PC-9 (cell line): ENCODE results near the gene GLRX3. TPM values are rescaled to one million over a fixed set of nuclear protein-coding genes. Genes with fewer than 3 reads are reported as not detected.
"Not testable (repeated sequence)": the region's sequence is repeated elsewhere in the genome, so short reads cannot be mapped to it uniquely, and the experiment has no call there.

Experiments
- BruUV-seq: library from RNA; stranded (reverse); fragments of 400-500 nt; replicated peaks from 2 replicates; lab custom pipeline; 2021; lab: Mats Ljungman, UMichigan
- CTCF ChIA-PET: fragments of 300-600 bp; sonication (Branson Sonifier 250); formaldehyde crosslinking; loops from one replicate; lab custom pipeline; 2022; ENCODE audit warnings: antibody characterized with exemption; lab: Charles Lee
- POLR2A ChIA-PET: fragments of 300-600 bp; sonication (Branson Sonifier 250); formaldehyde crosslinking; loops from one replicate; lab custom pipeline; 2022; ENCODE audit warnings: antibody characterized with exemption; ENCODE audit not compliant: unreplicated experiment; lab: Charles Lee
- DNase-seq, 2 experiments: peaks; one replicate each; pipeline versions ENCODE4 v3.0.0 to v3.0.0-alpha.2; 2015 to 2022; ENCODE audit warnings: mixed read lengths in 1 of 2
- H2AFZ ChIP-seq: fragments of 200-600 bp; sonication (generic); 2 replicates; pipeline ENCODE4 v1.8.1; 2017; ENCODE audit warnings: antibody characterized with exemption
- H3F3A ChIP-seq: fragments of 200-600 bp; sonication (generic); 2 replicates; pipeline ENCODE4 v1.8.1; 2017; ENCODE audit warnings: antibody characterized with exemption, mild to moderate bottlenecking, low read depth; ENCODE audit not compliant: insufficient read depth
- H3K27ac ChIP-seq: fragments of 200-600 bp; sonication (generic); 2 replicates; pipeline ENCODE4 v1.6.1; 2016; ENCODE audit warnings: mixed run types
- H3K27me3 ChIP-seq: fragments of 200-600 bp; sonication (generic); 2 replicates; pipeline ENCODE4 v1.6.1; 2016; ENCODE audit warnings: low read depth, mixed run types; ENCODE audit not compliant: insufficient read depth
- H3K36me3 ChIP-seq: fragments of 200-600 bp; sonication (generic); 2 replicates; pipeline ENCODE4 v1.6.1; 2016; ENCODE audit warnings: low read depth, mixed run types
- H3K4me1 ChIP-seq: fragments of 200-600 bp; sonication (generic); replicated peaks from 2 replicates; pipeline ENCODE4 v1.6.1; 2016; ENCODE audit warnings: mixed run types; ENCODE audit not compliant: insufficient read depth
- H3K4me2 ChIP-seq: fragments of 200-600 bp; sonication (generic); 2 replicates; pipeline ENCODE4 v1.6.1; 2017; ENCODE audit warnings: mixed run types
- H3K4me3 ChIP-seq: fragments of 200-600 bp; sonication (generic); 2 replicates; pipeline ENCODE4 v1.6.1; 2016; ENCODE audit warnings: mixed run types
- H3K79me2 ChIP-seq: fragments of 200-600 bp; sonication (generic); 2 replicates; pipeline ENCODE4 v1.6.1; 2017; ENCODE audit warnings: low read depth, mixed run types
- H3K9me2 ChIP-seq: fragments of 200-600 bp; sonication (generic); 2 replicates; pipeline ENCODE4 v1.8.1; 2017; ENCODE audit warnings: mild to moderate bottlenecking; ENCODE audit not compliant: insufficient read depth
- H3K9me3 ChIP-seq: fragments of 200-600 bp; sonication (generic); 2 replicates; pipeline ENCODE4 v1.8.1; 2016; ENCODE audit warnings: low read depth; ENCODE audit not compliant: insufficient read depth
- H4K20me1 ChIP-seq: fragments of 200-600 bp; sonication (generic); 2 replicates; pipeline ENCODE4 v1.8.1; 2017; ENCODE audit not compliant: insufficient read depth
- CTCF ChIP-seq: fragments of 200-600 bp; sonication (generic); conservative IDR thresholded peaks from 2 replicates; pipeline ENCODE4 v1.6.1; 2017; ENCODE audit warnings: mixed run types, antibody characterized with exemption, mild to moderate bottlenecking, moderate library complexity
- EZH2 ChIP-seq: fragments of 200-600 bp; sonication (generic); IDR thresholded peaks from 2 replicates; pipeline ENCODE4 v1.8.0; 2017; ENCODE audit warnings: antibody characterized with exemption, low read depth
- intact Hi-C: fragments of 100-400 bp; cut with micrococcal nuclease; formaldehyde crosslinking; loops from one replicate; pipeline ENCODE4 v1.10.0; 2022; ENCODE audit not compliant: unreplicated experiment
- total RNA-seq: library from RNA; stranded (reverse); gene quantifications from 2 replicates; pipeline ENCODE4 v1.2.3, GENCODE V29; 2021

Gene GLRX3
- total RNA-seq, 1 experiment from 2014 or later: 78.0 TPM

- no peaks in the 10 kb centered on the region for H3K4me1 ChIP-seq
- no peaks in the 10 kb centered on the region for H3F3A ChIP-seq
- no TSS peak for BruUV-seq
- no peaks in the 10 kb centered on the region for H4K20me1 ChIP-seq
- ChIA-PET CTCF (no interaction called here), POLR2A (interaction anchor here (0.7 kb wide), 1 partner anchor 33 kb away, joined by 4 read pairs; no protein-coding TSS in a partner anchor)
- H3K9me3 ChIP-seq: no peaks in the 10 kb centered on the region
- H3K27ac ChIP-seq: no peak overlapping the region
- H3K27me3 ChIP-seq: no peaks in the 10 kb centered on the region
- no peaks in the 10 kb centered on the region for H3K9me2 ChIP-seq
- intact Hi-C loops: no loop called here
- H3K4me2 ChIP-seq: no peak overlapping the region
- TF ChIP-seq CTCF (no peak), EZH2 (no peak)
- no peak overlapping the region for H2AFZ ChIP-seq
- no peak for DNase-seq
- H3K4me3 ChIP-seq: no peak overlapping the region
- H3K36me3 ChIP-seq: no peaks in the 10 kb centered on the region
- H3K79me2 ChIP-seq: no peaks in the 10 kb centered on the region
These were observed 30.5 kb upstream of the GLRX3 start for GRCh38 chr10:130105724-130106123.

GRCh38 chr10:130108146-130108545 lies 28.0 kb upstream of the GLRX3 start:
- H3K9me2 ChIP-seq, H3K27ac ChIP-seq, H4K20me1 ChIP-seq, DNase-seq, H3K79me2 ChIP-seq, H3K27me3 ChIP-seq, intact Hi-C loops, H3K4me2 ChIP-seq, BruUV-seq, H3K36me3 ChIP-seq, H3K4me1 ChIP-seq, H2AFZ ChIP-seq, H3F3A ChIP-seq, H3K4me3 ChIP-seq, H3K9me3 ChIP-seq: not testable (repeated sequence)
- POLR2A ChIA-PET: interaction anchor here (0.6 kb wide), 1 partner anchor 121 kb away, joined by 13 read pairs; no protein-coding TSS in a partner anchor
- CTCF ChIA-PET: interaction anchor here (0.7 kb wide), 1 partner anchor 11 kb away, joined by 3 read pairs; no protein-coding TSS in a partner anchor

- intact Hi-C loops: no loop called here
- no peak for DNase-seq
- TF ChIP-seq CTCF: no peak
- TF ChIP-seq EZH2: no peak
- no peak overlapping the region for H2AFZ ChIP-seq
- CTCF ChIA-PET: interaction anchor here (0.5 to 1.2 kb wide), 5 partner anchors 12 to 93 kb away, joined by 3 to 4 read pairs (median 3); partner anchors contain the start of gene GLRX3
- no peaks in the 10 kb centered on the region for H4K20me1 ChIP-seq
- H3K79me2 ChIP-seq: no peaks in the 10 kb centered on the region
- no peaks in the 10 kb centered on the region for H3K9me3 ChIP-seq
- no peaks in the 10 kb centered on the region for H3K36me3 ChIP-seq
- H3K4me3 ChIP-seq: no peak overlapping the region
- no peak overlapping the region for H3K27ac ChIP-seq
- H3K27me3 ChIP-seq: no peaks in the 10 kb centered on the region
- peak overlapping the region; percentile 74 for H3K4me2 ChIP-seq
- no peaks in the 10 kb centered on the region for H3K4me1 ChIP-seq
- no TSS peak for BruUV-seq
- no peaks in the 10 kb centered on the region for H3K9me2 ChIP-seq
- no peaks in the 10 kb centered on the region for H3F3A ChIP-seq
- POLR2A ChIA-PET: interaction anchor here (0.6 kb wide), 1 partner anchor 64 kb away, joined by 5 read pairs; no protein-coding TSS in a partner anchor
These were observed 27.1 kb upstream of the GLRX3 start for GRCh38 chr10:130108934-130109604.
